ENCODE measurements around the gene C3orf18. TPM values are rescaled to one million over a fixed set of nuclear protein-coding genes. Genes with fewer than 3 reads are reported as not detected.
A peak's percentile ranks its signal among the peaks of the same experiment; 100 is the strongest.

The C3orf18 gene
- total RNA-seq, 2 donors from 2014 or later = 2.4 to 2.9 TPM

DNA sequence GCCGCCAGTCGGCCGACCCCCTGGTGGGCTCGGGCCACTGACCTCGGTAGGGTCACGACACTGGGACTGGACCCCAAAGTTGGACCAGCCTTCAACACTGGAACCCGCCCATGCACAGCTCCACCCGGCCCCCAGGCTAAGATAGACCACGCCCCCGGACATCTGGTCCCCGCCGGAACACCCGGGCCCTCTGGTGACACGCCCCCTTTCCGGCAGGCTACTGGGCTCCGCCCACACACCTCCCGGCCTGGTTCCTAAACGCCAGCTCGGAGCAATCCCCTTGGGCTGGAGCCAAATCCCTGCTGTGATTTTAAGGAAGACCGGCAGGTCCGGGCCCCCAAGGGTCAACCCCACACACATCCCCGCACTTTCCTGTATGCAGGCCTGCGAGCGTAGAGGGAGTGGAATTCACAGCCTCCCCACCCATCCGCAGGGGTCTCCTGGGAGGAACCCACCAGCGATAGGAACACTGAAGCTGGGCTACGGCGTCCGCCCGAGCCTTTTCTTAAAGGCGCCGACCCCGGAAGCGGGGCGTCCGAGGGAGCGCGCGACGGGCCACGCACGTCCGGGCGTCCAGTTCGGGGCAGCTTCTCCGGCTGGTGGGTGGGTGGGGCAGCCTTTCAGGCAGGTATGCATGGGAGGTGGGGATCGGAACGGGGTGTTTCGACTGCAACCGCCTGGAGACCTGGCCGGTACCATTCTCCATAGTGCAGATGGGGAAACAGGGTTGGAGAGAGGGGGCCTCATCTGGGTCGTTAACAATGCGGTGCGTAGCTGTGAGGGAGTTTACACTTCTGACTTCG is 1.6 kb upstream of the C3orf18 start, which contains the start of gene HEMK1:
TSS of gene HEMK1 (plus strand) at position 576 of the 803 bp plus-strand sequence. CDS start 1,583 bp downstream, outside the sequence.
- Histone ChIP-seq H3K4me1 (no peaks in the 10 kb centered on the region), H3K27me3 (no peaks in the 10 kb centered on the region), H3K4me3 (peak within 1 kb of the TSS; percentile 73), H3K27ac (peak within 1 kb of the TSS; percentile 82), H3K9ac (ENCODE audit: low read depth in 2 of 2, low read length in 2 of 2) (peak within 1 kb of the TSS; percentile 86 to 96), H3K9me3 (no peaks in the 10 kb centered on the region), H3K36me3 (no peaks in the 10 kb centered on the region)
- DNase-seq = peak; percentile 99
- intact Hi-C loops (cut with DNase I) = no loop called here
- TF ChIP-seq, protein P1, sequence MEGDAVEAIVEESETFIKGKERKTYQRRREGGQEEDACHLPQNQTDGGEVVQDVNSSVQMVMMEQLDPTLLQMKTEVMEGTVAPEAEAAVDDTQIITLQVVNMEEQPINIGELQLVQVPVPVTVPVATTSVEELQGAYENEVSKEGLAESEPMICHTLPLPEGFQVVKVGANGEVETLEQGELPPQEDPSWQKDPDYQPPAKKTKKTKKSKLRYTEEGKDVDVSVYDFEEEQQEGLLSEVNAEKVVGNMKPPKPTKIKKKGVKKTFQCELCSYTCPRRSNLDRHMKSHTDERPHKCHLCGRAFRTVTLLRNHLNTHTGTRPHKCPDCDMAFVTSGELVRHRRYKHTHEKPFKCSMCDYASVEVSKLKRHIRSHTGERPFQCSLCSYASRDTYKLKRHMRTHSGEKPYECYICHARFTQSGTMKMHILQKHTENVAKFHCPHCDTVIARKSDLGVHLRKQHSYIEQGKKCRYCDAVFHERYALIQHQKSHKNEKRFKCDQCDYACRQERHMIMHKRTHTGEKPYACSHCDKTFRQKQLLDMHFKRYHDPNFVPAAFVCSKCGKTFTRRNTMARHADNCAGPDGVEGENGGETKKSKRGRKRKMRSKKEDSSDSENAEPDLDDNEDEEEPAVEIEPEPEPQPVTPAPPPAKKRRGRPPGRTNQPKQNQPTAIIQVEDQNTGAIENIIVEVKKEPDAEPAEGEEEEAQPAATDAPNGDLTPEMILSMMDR (IDR thresholded peaks at IDR 0.05) = no peak

DNA sequence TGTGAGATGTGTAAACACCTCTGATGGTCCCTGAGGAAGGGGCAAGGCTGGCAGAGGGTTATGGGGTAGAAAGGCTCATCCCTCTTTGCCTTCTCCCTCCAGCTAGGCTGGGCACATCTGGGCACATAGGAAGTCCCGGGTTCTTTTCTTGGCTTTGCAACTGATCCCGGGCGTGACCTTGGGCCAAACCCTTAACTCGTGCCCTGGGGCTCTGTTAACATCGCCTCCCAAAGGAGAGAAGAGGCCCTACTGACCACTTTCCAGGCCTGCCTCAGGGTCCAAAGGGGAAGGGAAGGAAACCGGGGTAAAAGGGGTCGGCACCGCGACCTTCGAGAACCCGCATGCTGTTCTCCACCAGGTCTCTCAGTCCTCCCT is 549 bp downstream of the C3orf18 start:
- H3K4me3 ChIP-seq = peak overlapping the region; percentile 54
- intact Hi-C loops (cut with DNase I) = no loop called here
- no peak for DNase-seq
- no peaks in the 10 kb centered on the region for H3K9me3 ChIP-seq
- H3K27ac ChIP-seq = peak overlapping the region; percentile 82
- TF ChIP-seq, protein P1 (IDR thresholded peaks at IDR 0.05) = no peak
- H3K36me3 ChIP-seq = no peaks in the 10 kb centered on the region
- peak overlapping the region; percentile 38 to 73 for H3K9ac ChIP-seq (ENCODE audit: low read depth in 2 of 2, low read length in 2 of 2)
- no peaks in the 10 kb centered on the region for H3K27me3 ChIP-seq
- H3K4me1 ChIP-seq = no peaks in the 10 kb centered on the region

DNA sequence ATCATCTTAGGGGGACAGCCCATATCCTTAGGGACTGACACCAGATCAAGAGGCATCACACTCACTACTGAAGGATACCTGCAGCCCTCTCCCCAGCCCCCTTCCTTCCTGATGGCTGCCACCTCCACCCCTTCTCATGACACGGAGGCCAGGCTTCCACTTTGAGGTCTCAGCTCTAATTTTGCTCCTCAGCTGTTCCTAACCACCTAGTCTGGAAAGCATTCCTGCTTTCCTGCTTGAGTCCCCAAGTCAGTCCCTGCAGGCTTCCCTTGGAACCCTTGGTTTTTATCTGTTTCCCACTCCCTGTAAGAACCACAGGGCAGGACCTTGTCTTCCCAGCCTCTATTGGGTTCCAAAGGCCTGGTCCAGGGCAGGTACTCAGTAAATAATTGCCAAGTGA is 3.2 kb downstream of the C3orf18 start:
- no peak overlapping the region for H3K27ac ChIP-seq
- DNase-seq = no peak
- H3K4me3 ChIP-seq = no peak overlapping the region
- TF ChIP-seq, protein P1 (IDR thresholded peaks at IDR 0.05) = no peak
- intact Hi-C loops (cut with DNase I) = no loop called here
- H3K9me3 ChIP-seq = no peaks in the 10 kb centered on the region
- H3K36me3 ChIP-seq = no peaks in the 10 kb centered on the region
- H3K27me3 ChIP-seq = no peaks in the 10 kb centered on the region
- no peaks in the 10 kb centered on the region for H3K4me1 ChIP-seq
- no peak overlapping the region for H3K9ac ChIP-seq (ENCODE audit: low read depth in 2 of 2, low read length in 2 of 2)

DNA sequence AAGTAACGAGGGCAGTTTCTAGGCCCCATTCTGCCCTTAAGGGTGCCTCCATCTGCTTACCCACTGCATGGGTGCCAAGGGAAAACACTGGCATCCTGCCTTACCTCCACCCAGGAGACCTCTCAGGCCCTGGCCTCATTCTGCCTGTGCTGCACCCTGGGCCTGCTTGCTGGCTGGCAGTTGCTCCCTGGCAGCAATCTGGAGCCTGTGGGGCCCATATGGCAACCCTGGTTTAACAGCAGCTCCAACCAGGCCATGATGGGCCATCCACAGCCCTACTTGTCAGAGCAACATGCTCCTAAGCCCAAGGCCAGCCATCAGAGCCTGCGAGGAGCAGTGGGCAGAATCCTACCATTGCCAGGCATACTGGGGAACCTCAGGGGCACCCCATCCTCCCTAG is 3.7 kb downstream of the C3orf18 start:
- no peaks in the 10 kb centered on the region for H3K9me3 ChIP-seq
- H3K4me3 ChIP-seq = no peak overlapping the region
- H3K27me3 ChIP-seq = no peaks in the 10 kb centered on the region
- H3K27ac ChIP-seq = no peak overlapping the region
- no peak overlapping the region for H3K9ac ChIP-seq (ENCODE audit: low read depth in 2 of 2, low read length in 2 of 2)
- DNase-seq = no peak
- intact Hi-C loops (cut with DNase I) = no loop called here
- H3K4me1 ChIP-seq = no peaks in the 10 kb centered on the region
- TF ChIP-seq, protein P1 (IDR thresholded peaks at IDR 0.05) = no peak
- H3K36me3 ChIP-seq = no peaks in the 10 kb centered on the region

DNA sequence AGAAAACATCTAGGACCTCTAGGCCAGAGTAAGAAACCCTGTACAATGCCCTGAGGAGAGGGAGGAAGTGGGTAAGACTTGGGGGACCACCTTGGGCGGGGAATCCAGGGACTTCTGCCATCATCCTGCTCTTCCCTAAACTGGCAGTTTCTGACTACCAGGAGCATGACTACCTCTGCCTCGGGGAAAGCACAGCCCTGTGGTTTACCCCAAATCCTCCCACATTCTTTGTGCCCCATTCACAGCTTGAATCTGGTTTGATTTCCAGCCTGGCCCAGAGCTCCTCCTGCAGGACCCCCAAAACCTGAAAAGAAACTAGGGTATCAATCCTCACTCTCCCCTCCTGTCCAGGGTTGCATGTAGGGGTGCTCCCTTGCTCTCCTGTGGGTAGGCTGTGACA is 4.7 kb downstream of the C3orf18 start:
- H3K9me3 ChIP-seq = no peaks in the 10 kb centered on the region
- TF ChIP-seq, protein P1 (IDR thresholded peaks at IDR 0.05) = no peak
- H3K9ac ChIP-seq (ENCODE audit: low read depth in 2 of 2, low read length in 2 of 2) = no peak overlapping the region
- H3K4me3 ChIP-seq = no peak overlapping the region
- H3K36me3 ChIP-seq = no peaks in the 10 kb centered on the region
- intact Hi-C loops (cut with DNase I) = no loop called here
- H3K27me3 ChIP-seq = no peaks in the 10 kb centered on the region
- H3K4me1 ChIP-seq = no peaks in the 10 kb centered on the region
- no peak overlapping the region for H3K27ac ChIP-seq
- no peak for DNase-seq
